ENCODE results near the gene NAP1L4. TPM values are rescaled to one million over a fixed set of nuclear protein-coding genes. Genes with fewer than 3 reads are reported as not detected.

The NAP1L4 gene
- total and polyA plus RNA-seq, 2 of the 8 experiments (the other 6 are each of a cell fraction or from before 2014, with no cell fraction given): 75.8 to 194 TPM

DNA sequence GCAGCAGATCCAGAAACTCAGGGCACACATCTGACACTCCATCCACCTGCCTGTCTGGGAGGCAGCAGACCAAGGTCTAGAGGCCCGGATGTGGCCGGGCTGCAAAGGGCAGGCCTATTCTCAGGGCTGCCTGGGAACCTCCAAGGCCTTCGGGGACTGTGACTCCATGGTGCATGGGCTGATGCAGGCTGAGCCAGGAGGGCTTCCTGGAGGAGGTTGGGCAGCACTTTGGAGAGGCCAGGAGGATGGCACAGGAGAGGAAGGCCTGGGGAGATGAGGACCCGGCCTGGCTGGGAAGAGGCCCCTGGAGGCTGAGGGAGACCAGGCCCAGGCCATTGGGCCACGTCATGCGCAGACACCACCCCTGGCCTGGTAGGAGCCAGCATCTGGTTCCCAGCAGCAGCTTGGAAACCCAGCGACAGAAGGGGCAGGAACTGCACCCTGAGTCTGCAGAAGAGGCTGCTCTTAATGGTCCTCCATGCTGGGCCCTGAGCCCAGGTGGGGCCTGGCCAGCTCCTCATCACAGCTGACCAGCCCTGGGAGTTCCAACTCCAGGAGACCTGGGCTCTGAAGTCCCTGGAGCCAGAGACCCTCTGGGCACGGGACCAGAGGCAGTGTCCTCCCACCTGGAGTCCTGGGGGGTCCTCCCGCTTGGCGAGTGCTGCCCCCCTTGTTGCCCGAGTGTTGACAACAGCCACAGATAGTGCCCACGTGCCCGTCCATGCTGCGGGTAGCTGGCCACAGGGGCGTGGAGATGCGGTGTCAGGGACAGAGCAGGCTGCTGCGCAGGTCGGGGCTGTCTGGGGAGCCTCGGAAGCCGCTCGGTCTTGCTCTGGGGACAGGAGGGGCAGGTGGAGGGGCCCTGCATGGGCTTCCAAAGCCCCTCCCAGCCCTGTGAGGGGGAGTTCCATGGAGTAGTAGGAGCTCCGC lies 68.4 kb downstream of the NAP1L4 start:
- no peak overlapping the region for H3K9ac ChIP-seq (replicated peaks in 1 of 4; ENCODE audit: extremely low read depth in 1 of 4, low read depth in 3 of 4, low read length in 3 of 4)
- H4K91ac ChIP-seq (replicated peaks; ENCODE audit: insufficient read length, low read length): no peak overlapping the region
- peaks cover 15 to 29% (median 23%) of the 10 kb centered on the region in 4 experiments for H3K27me3 ChIP-seq (replicated peaks in 1 of 4; ENCODE audit: control insufficient read depth in 3 of 4, extremely low read depth in 1 of 4, insufficient read depth in 3 of 4, low read length in 3 of 4)
- DNase-seq (ENCODE audit: low read depth in 1 of 2, low spot score in 2 of 2) (no peak), FAIRE-seq (no peak)
- no peak overlapping the region for H4K5ac ChIP-seq (ENCODE audit: insufficient read length, low read depth, low read length)
- POLR2A ChIA-PET (ENCODE audit: partially characterized antibody): interaction anchor here (1.0 to 1.3 kb wide), 2 partner anchors 18 to 32 kb away, joined by 3 to 4 read pairs; no protein-coding TSS in a partner anchor
- H2BK20ac ChIP-seq (ENCODE audit: low read length): no peak overlapping the region
- no peak overlapping the region for H3K56ac ChIP-seq (replicated peaks; ENCODE audit: insufficient read length, low read depth, low read length)
- H3K9me3 ChIP-seq (ENCODE audit: insufficient read depth in 2 of 2, low read depth in 1 of 2, low read length in 1 of 2): no peaks in the 10 kb centered on the region
- no peak overlapping the region for H2AK5ac ChIP-seq (ENCODE audit: low read depth, low read length)
- no peak overlapping the region for H2BK12ac ChIP-seq (ENCODE audit: low read depth, low read length)
- H4K20me1 ChIP-seq (replicated peaks in 1 of 2; ENCODE audit: control insufficient read depth in 1 of 2, insufficient read depth in 2 of 2, low read length in 2 of 2): peaks cover 4 to 9% of the 10 kb centered on the region in 2 experiments
- H3K18ac ChIP-seq (ENCODE audit: extremely low read depth, low read length): no peak overlapping the region
- 89% methylated on average over 15 of the region's 22 CpGs; no CpG with 5 or more reads in 1 of the 2 experiments for WGBS, 2 experiments (ENCODE audit: extremely low coverage in 1 of 2, insufficient coverage in 1 of 2, insufficient read length in 1 of 2, insufficient replicate concordance in 2 of 2, low coverage in 1 of 2, low lambda C conversion rate in 2 of 2, missing lambda C conversion rate in 1 of 2)
- no peak overlapping the region for H2AFZ ChIP-seq (ENCODE audit: low read length)
- H4K8ac ChIP-seq (ENCODE audit: extremely low read depth, insufficient read depth, low read length): 0 out of 2 replicates have a peak overlapping the region, but pooled peaks have one; percentile 5
- CTCF ChIA-PET (ENCODE audit: partially characterized antibody): interaction anchor here (0.5 to 2.1 kb wide), 6 partner anchors 21 to 503 kb away, joined by 3 to 9 read pairs (median 3); no protein-coding TSS in a partner anchor
- H2BK5ac ChIP-seq (ENCODE audit: low read depth, low read length): no peak overlapping the region
- H3K14ac ChIP-seq (ENCODE audit: insufficient read length): no peak overlapping the region
- H3K4me1 ChIP-seq (replicated peaks in 1 of 4; ENCODE audit: control insufficient read depth in 3 of 4, insufficient read depth in 4 of 4, low read length in 3 of 4): peaks cover 0 to 7% (median 2%) of the 10 kb centered on the region in 4 experiments; a peak in 3 of 7 replicates
- no peaks in the 10 kb centered on the region for H3K79me2 ChIP-seq (ENCODE audit: control insufficient read depth in 1 of 2, insufficient read depth in 2 of 2, low read length in 2 of 2)
- H3K4me2 ChIP-seq (ENCODE audit: insufficient read depth in 1 of 2, low read depth in 2 of 2, low read length in 2 of 2): no peak overlapping the region
- no peaks in the 10 kb centered on the region for H3K79me1 ChIP-seq (ENCODE audit: low read depth, low read length)
- H3K23me2 ChIP-seq (ENCODE audit: low read depth, low read length): peaks cover 3% of the 10 kb centered on the region; the same call in 1 of the 2 replicates
- no peaks in the 10 kb centered on the region for H3K36me3 ChIP-seq (ENCODE audit: control insufficient read depth in 2 of 4, insufficient read depth in 4 of 4, low read length in 3 of 4)
- no peak overlapping the region for H2BK120ac ChIP-seq (replicated peaks; ENCODE audit: low read depth, low read length)
- H3K23ac ChIP-seq (ENCODE audit: insufficient read length): no peak overlapping the region
- no peak overlapping the region for H3K4ac ChIP-seq (replicated peaks; ENCODE audit: insufficient read length, low read depth, low read length)
- H3K27ac ChIP-seq (ENCODE audit: low read depth, low read length): no peak overlapping the region
- no peak overlapping the region for H3K4me3 ChIP-seq (ENCODE audit: extremely low read depth in 1 of 4, insufficient read depth in 2 of 4, low read depth in 3 of 4, low read length in 4 of 4)
- H2BK15ac ChIP-seq (ENCODE audit: low read length): no peak overlapping the region
- TF ChIP-seq POU5F1 (IDR thresholded peaks at IDR 0.05; ENCODE audit: low read depth, low read length) (no peak), CBX5 (IDR thresholded peaks at IDR 0.05; ENCODE audit: low read depth, low read length) (no peak), EZH2 (IDR thresholded peaks at IDR 0.05; ENCODE audit: low read depth, low read length, severe bottlenecking) (no peak), SP2 (IDR thresholded peaks at IDR 0.05; ENCODE audit: low read length) (no peak), EP300 (IDR thresholded peaks at IDR 0.05; ENCODE audit: borderline replicate concordance in 1 of 2, low read depth in 2 of 2, low read length in 2 of 2) (no peak), SUZ12 (IDR thresholded peaks at IDR 0.05; ENCODE audit: low read length) (no peak), TAF7 (optimal IDR thresholded peaks at IDR 0.05; ENCODE audit: borderline replicate concordance, low read depth, low read length) (no peak)
- TF ChIP-seq, protein P1, sequence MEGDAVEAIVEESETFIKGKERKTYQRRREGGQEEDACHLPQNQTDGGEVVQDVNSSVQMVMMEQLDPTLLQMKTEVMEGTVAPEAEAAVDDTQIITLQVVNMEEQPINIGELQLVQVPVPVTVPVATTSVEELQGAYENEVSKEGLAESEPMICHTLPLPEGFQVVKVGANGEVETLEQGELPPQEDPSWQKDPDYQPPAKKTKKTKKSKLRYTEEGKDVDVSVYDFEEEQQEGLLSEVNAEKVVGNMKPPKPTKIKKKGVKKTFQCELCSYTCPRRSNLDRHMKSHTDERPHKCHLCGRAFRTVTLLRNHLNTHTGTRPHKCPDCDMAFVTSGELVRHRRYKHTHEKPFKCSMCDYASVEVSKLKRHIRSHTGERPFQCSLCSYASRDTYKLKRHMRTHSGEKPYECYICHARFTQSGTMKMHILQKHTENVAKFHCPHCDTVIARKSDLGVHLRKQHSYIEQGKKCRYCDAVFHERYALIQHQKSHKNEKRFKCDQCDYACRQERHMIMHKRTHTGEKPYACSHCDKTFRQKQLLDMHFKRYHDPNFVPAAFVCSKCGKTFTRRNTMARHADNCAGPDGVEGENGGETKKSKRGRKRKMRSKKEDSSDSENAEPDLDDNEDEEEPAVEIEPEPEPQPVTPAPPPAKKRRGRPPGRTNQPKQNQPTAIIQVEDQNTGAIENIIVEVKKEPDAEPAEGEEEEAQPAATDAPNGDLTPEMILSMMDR (IDR thresholded peaks at IDR 0.05; ENCODE audit: control extremely low read depth in 1 of 3, insufficient read depth in 1 of 3, low read depth in 1 of 3, low read length in 3 of 3): no peak

Measured in H1 (cell line).